ENCODE measurements around the gene CERS5.
"Not testable (repeated sequence)": the region's sequence is repeated elsewhere in the genome, so short reads cannot be mapped to it uniquely, and the experiment has no call there.

CERS5 gene

GRCh38 chr12:50102646-50103309 is 64.4 kb downstream of the CERS5 start:
- DNase-seq (ENCODE audit: low read depth): no peak

GRCh38 chr12:50102131-50102531 is 65.0 kb downstream of the CERS5 start:
- no peak for DNase-seq (ENCODE audit: low read depth)

- DNase-seq (ENCODE audit: low read depth): no peak
These were observed 65.5 kb downstream of the CERS5 start for GRCh38 chr12:50101663-50102062.

- DNase-seq (ENCODE audit: low read depth): no peak
These were observed 66.6 kb downstream of the CERS5 start for GRCh38 chr12:50100561-50100960.

- no peak for DNase-seq (ENCODE audit: low read depth)
These were observed 67.7 kb downstream of the CERS5 start for GRCh38 chr12:50099302-50100008.

GRCh38 chr12:50097952-50098351 is 69.2 kb downstream of the CERS5 start:
- no peak for DNase-seq (ENCODE audit: low read depth)

GRCh38 chr12:50090391-50090790 is 76.8 kb downstream of the CERS5 start:
- no peak for DNase-seq (ENCODE audit: low read depth)

GRCh38 chr12:50089730-50090129 is 77.4 kb downstream of the CERS5 start:
- DNase-seq (ENCODE audit: low read depth): no peak

GRCh38 chr12:50088577-50089335 is 78.4 kb downstream of the CERS5 start:
- no peak for DNase-seq (ENCODE audit: low read depth)

GRCh38 chr12:50087995-50088394 is 79.2 kb downstream of the CERS5 start:
- peak; percentile 68 for DNase-seq (ENCODE audit: low read depth)

- DNase-seq (ENCODE audit: low read depth): no peak
These were observed 80.0 kb downstream of the CERS5 start for GRCh38 chr12:50087151-50087550.

- DNase-seq (ENCODE audit: low read depth): no peak
These were observed 81.0 kb downstream of the CERS5 start for GRCh38 chr12:50086148-50086547.

- no peak for DNase-seq (ENCODE audit: low read depth)
These were observed 81.5 kb downstream of the CERS5 start for GRCh38 chr12:50085615-50086072.

GRCh38 chr12:50084775-50085614 is 82.2 kb downstream of the CERS5 start, which contains the start of gene SMARCD1:
SMARCD1 (plus strand) TSS chr12:50085342; CDS start chr12:50085370, 28 bp downstream.
- peak; percentile 71 for DNase-seq (ENCODE audit: low read depth)

- not testable (repeated sequence) for DNase-seq (ENCODE audit: low read depth)
These were observed 82.8 kb downstream of the CERS5 start for GRCh38 chr12:50084409-50084774.

- no peak for DNase-seq (ENCODE audit: low read depth)
These were observed 83.9 kb downstream of the CERS5 start for GRCh38 chr12:50083301-50083700.

- no peak for DNase-seq (ENCODE audit: low read depth)
These were observed 84.5 kb downstream of the CERS5 start for GRCh38 chr12:50082644-50083043.

- no peak for DNase-seq (ENCODE audit: low read depth)
These were observed 85.9 kb downstream of the CERS5 start for GRCh38 chr12:50081096-50081808.

- DNase-seq (ENCODE audit: low read depth): no peak
These were observed 87.4 kb downstream of the CERS5 start for GRCh38 chr12:50079771-50080170.
